HG03280 (cell line): ENCODE results near the gene RHOH.

ENCODE experiments used
- ATAC-seq: cut with Tn5 transposase; IDR thresholded peaks from one replicate; pipeline ENCODE4 v1.9.1; 2021; ENCODE audit warnings: mild to moderate bottlenecking, moderate library complexity; ENCODE audit not compliant: unreplicated experiment

Gene RHOH

DNA sequence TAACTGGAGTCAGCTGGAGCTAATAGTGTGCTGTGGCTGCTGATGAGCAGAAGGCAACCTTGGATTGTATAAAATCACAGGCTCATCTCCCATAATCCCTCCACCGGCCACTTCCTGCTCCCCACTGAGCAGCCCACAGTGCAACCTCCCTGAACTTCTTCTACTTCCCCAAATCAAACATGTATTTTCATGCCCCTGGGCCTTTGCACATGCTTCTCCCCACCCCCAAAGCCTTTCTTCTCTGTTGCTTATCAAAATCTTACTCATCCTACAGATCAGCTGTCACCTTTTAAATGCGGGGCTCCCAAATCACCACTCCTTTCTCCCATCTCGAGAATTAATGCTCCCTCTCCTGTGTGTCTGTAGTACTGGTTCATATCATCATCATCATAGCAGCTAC, 35.8 kb downstream of the RHOH start:
- no peak for ATAC-seq

- no peak for ATAC-seq
Observed at GRCh38 chr4:40233227-40233626, 36.4 kb downstream of the RHOH start.

DNA sequence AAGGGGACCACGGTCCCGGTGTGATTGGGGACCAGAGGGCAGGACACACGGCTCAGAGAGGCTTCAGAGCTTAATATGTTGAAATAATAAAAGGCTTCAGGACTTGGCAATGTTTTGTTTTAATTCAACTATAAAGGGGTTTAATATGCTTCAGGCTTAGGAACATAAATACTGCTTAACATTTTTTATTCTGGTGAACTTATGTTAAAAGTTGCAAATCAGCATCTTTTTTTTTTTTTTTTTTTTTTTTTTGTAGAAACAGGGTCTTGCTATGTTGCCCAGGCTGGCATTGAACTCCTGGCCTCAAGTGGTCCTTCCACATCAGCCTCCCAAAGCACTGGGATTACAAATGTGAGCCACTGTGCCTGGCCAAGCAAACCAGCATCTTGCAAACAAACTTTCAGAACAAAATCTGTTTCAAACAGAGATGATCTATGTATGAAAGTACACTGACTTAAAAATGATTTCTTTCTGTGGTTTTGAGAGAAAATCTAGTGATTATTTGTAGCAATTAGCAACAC, 37.7 kb downstream of the RHOH start:
- no peak for ATAC-seq

DNA sequence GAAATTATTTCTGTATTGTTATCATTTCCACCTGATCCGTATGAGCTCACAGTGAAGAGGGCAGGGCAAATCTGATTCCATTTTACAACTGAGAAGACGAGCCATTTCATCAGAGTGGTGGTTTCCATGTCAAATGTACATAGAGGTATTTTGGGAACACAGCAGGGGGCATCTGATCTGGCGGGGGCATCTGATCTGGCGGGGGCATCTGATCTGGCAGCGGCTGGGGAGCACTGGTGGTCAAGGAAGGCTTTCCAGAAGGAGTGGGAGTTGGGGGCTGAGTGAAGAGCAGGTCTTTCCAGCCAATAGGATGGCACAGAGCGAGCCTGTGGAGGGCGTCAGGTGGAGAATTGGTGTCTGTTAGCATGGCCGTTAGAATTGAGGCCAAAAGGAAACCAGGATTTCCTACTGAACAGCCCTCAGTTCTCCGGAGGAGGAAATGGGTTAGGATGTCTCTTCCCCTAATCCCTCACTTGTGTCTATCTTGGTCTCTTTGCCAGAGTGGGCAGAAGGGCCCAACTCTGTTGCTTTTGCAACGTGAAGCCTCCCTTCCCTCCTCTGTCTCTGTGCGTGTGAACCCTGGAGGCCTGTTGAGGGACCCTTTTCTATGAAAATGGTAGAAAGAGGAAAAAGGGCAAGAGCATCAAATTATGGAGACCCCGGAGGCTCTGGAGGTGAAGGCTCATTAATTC, 41.3 kb downstream of the RHOH start:
- ATAC-seq: no peak

GRCh38 chr4:40238700-40239548, 42.1 kb downstream of the RHOH start:
- ATAC-seq: no peak

- no peak for ATAC-seq
Observed at GRCh38 chr4:40240040-40240653, 43.3 kb downstream of the RHOH start.

DNA sequence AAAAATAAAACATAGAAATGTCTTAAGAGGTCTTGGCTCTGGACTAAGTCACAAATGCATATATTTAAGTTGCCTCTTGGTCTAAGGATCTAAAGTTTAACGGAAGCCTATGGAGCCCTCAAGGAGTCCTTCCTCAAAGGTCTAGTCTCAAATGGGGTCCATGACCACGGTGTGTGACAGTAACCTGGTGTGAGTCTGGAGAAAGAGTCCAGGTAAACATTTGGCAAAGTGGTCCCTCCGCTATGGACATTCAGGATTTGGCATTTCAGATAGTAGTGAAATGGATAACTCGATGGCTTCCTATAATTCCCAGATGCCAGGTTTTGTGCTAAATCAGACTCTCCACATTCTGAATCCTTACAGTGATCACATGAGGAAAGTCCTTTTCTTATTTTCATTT, 44.2 kb downstream of the RHOH start:
- ATAC-seq: no peak

DNA sequence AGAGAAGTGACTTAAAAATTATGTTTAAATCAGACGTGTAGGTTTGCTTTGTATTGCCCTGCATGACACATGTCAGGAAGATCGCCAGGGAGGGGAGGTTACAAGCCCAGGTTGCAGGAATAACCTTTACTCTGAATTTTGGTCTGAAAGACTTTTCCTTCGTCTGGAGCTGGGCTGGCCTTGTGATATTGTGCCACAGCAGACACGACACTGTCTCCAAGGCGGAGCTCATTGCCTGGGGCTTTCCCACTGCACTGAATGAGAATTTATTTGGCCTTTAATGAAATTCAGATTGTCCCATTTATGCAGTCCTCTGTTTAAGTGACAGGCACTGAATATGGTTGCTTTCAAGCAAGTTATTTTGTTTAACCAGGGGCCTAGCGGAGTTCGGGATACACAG, 45.1 kb downstream of the RHOH start:
- no peak for ATAC-seq

GRCh38 chr4:40243386-40243948, 46.6 kb downstream of the RHOH start:
- ATAC-seq: no peak

DNA sequence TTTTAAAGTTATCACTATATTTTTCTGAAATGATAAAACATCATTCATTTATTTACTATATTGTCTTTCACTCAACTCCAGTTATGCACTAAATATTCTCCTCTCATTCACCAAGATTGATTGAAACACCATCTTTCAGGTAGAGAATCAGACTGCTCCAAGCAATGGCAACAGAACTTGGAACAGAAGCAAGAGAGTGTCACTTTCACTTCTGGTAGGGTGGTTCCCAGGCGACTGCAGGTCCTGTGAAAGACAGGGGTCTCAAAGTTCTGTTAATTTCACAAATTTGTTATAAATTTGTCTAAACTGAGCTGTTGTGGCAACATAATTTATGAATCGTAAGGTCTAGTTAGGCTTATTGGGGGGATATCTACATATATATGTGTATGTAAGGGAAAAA, 47.8 kb downstream of the RHOH start:
- no peak for ATAC-seq

GRCh38 chr4:40245550-40245949, 48.7 kb downstream of the RHOH start:
- no peak for ATAC-seq

DNA sequence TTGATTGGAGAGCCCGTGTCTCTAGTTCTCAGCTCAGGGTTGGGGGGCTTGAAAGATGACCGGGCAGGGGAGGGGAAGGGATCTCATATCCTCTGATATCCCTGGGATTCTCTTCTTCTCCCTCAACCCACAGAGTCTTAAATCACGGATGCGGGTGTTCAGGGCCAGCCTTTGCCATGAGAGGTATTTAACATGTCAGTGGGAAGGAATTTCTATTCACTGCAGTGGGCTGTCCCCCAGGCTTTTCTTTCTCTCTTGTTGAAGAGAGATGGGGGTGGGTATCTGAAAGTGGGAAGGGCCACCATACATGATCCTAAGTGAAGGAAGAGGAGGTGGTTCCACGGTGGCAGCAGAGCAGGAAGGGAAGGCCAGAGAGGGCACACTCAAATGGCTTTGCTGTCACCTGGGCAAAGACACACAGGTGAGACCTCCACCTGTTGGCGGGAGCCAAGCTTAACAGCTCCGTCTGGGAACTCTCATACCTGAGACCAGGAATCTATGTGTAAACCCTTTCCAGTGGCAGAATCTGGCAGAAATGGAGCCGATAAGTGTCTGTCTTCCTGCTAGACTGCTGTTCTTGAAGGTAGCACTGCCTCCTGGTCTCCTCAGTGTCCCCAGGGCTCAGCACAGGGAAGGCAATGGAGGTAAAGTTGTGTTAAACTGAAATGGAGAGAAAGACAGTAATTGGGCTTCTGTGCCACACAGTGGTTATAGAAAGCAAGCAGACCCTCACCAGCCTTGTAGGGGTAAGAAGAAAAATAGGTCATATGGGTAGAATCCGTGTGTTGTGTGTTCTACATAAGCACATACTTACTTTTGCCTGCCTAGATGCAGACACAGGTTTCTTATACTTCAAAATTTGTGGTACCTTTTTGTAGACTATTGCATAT, 49.4 kb downstream of the RHOH start:
- no peak for ATAC-seq

- no peak for ATAC-seq
Observed at GRCh38 chr4:40246938-40247337, 50.1 kb downstream of the RHOH start.

- ATAC-seq: no peak
Observed at GRCh38 chr4:40247350-40247749, 50.5 kb downstream of the RHOH start.

DNA sequence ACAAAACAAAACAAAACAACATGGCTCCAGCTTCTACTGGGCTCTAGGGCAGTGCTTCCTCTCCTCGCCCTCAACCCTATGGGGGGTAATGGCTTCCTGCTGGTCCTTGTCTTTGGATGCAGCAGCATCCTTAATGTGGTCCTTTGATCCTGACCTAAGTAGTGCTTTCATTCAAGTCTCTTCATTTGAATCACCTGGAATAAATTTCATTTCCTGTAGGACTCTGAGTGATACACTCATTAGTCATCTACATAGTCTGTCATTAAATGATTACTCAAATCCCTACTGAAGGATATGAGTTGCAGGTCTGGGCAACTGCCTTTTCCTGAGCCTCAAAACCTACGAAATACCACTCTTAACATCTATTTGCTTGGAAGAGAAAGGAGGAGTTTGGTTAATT, 54.5 kb downstream of the RHOH start:
- no peak for ATAC-seq

GRCh38 chr4:40253906-40254305, 57.1 kb downstream of the RHOH start:
- no peak for ATAC-seq

DNA sequence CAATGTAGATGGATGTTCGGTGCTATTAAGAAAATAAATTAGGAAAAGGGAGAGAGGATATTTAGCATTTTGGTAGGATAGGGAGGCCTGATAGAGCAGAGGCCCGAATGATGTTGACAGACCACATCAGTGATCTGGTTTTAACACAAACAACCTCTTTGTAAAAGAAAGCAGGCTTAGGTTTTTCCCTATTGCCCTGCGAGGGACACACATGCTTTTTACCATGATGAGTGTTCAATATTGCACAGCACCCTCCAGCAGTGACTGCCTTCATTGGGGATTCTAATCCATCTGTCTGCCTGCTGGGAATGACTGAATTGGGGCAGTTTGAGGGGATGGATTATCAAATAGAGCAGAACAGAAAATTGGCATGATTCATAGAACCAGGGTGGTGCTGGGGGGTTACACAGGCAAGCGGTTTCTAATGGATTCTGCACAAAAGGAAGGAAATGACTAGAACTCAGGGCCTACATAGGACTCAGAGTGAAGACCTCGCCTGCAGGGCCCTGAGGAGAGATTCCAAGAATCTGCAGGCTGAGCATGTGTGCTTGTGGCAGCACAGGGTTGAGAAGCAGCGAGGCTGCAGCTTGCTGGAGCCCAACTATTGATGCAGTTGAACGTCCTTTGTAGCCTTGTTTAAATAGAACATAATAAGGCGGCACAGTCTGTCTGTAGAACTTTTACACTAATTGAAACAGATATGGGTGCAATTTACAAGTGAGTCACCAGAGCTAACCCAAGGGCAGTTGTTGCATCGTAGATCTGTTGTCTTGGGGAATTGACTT, 58.0 kb downstream of the RHOH start:
- ATAC-seq: no peak

DNA sequence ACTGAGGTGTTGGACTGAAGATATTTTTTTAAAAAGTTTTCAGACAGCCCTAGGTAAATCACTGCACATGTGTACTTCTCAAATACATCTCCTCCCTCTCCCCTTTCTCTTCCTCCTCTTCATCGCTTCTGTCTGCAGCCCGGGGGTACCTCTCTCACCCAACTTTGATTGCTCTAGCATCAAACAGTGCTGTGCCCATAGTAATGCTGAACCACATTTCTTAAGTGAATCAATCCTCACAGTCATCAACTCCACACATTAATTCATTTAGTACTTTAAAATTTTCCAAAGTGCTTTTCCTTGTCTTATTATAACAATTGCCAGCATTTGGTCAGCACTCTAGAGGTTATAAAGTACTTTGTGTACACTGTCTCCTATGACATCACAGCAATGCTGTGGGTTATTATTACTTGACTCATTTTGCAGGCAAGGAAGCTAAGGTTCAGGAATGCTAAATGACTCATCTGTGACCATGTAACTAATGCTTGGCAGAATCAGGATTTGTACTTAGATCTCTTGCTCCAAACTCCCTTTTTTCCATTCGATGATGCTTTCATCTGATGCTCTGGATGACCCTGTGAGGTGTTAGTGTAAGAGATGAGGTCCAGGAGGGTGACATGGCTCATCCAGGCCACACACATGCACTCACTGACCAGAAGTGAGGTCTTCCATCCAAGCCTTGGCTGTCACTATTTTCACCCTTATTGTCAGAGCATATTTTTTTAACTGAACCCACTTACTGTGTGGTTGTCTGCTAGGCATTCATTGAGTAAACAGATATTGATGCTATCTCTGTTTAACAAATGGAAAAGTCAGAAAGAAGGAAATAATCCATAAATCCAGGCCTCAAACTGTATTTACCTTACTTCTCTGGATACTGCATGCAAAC, 58.8 kb downstream of the RHOH start:
- ATAC-seq: no peak

DNA sequence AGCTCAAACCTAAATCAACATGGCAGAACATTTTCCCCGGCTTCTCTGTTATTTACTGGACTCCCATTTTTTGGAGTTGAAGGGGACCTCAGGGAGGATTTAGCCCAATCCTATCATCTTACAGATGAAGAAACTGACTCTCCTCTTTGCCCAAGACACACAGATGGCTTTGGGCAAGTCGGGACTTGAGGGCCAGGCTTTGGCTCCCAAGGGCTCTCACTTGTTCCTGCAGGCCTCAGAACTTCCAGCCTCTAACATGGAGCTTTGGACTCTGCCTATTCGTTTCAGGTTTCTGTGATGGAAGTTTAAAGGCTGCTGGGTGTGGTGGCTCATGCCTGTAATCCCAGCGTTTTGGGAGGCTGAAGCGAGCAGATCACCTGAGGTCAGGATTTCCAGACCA, 59.5 kb downstream of the RHOH start:
- no peak for ATAC-seq
